Right lobe of liver (tissue), 6 donors: Measurements from ENCODE around the gene TM4SF18. TPM values are rescaled to one million over a fixed set of nuclear protein-coding genes. Genes with fewer than 3 reads are reported as not detected.

Experiments
- ATAC-seq, 4 donors: fragments of 200-7000 bp; cut with Tn5 transposase; one replicate each; pipeline ENCODE4 v1.9.1; 2020; ENCODE audit warnings: mild to moderate bottlenecking in 4 of 4, moderate library complexity in 4 of 4
- DNase-seq, 3 donors: peaks; one replicate each; pipeline ENCODE4 v3.0.0-alpha.2; 2020
- H3K27ac ChIP-seq, 3 donors: fragments of 200-600 bp; one replicate each; pipeline ENCODE4 v1.8.0; 2022
- H3K27me3 ChIP-seq, 2 donors: fragments of 200-600 bp; one replicate each; pipeline ENCODE4 v1.8.0; 2022
- H3K36me3 ChIP-seq, 4 donors: fragments of 200-600 bp; sonication (generic) in 1 of 4; one replicate each; pipeline versions ENCODE4 v1.5.1 to v1.8.0; 2017 to 2022; ENCODE audit warnings: control low read depth in 1 of 4
- H3K4me1 ChIP-seq, 4 donors: fragments of 200-600 bp; sonication (generic) in 1 of 4; one replicate each; pipeline versions ENCODE4 v1.5.1 to v1.8.0; 2017 to 2022; ENCODE audit warnings: control low read depth in 1 of 4
- H3K4me3 ChIP-seq, 3 donors: fragments of 200-600 bp; one replicate each; pipeline ENCODE4 v1.8.0; 2022
- H3K9me3 ChIP-seq, 4 donors: fragments of 200-600 bp; sonication (generic) in 1 of 4; one replicate each; pipeline versions ENCODE4 v1.5.1 to v1.8.0; 2017 to 2022; ENCODE audit warnings: control low read depth in 1 of 4
- CTCF ChIP-seq, 4 donors: fragments of 200-600 bp in 3 of 4; fragments of 450-650 bp in 1 of 4; IDR thresholded peaks; one replicate each; pipeline versions ENCODE4 v1.5.1 to v1.8.0; 2016 to 2022; ENCODE audit warnings: antibody characterized with exemption in 4 of 4, mild to moderate bottlenecking in 2 of 4
- POLR2A ChIP-seq: fragments of 450-650 bp; IDR thresholded peaks from one replicate; pipeline ENCODE4 v1.6.1; 2017; ENCODE audit warnings: antibody characterized with exemption, mild to moderate bottlenecking
- WGBS: methylation state at CpG from one replicate; pipeline ENCODE4 v1.1.6; 2018; ENCODE audit warnings: low coverage, low lambda C conversion rate; ENCODE audit not compliant: insufficient coverage; ENCODE audit errors: missing lambda C conversion rate; 5-methylcytosine and 5-hydroxymethylcytosine counted together
- intact Hi-C, 2 donors: fragments of 100-400 bp; cut with DNase I; formaldehyde crosslinking; loops; one replicate each; pipeline versions ENCODE4 v1.11.2 to v1.14.1; 2022
- total RNA-seq, 6 experiments: library from RNA; depleted of rRNA in 2 of 6; stranded (reverse); fragments of >200 nt in 2 of 6; fragmentation: NEBNext Ultra II Directional in 3 of 6; extraction: Animal tissue kit (Norgen Biotek cat#: 25700) in 3 of 6; gene quantifications; one replicate each; pipeline versions ENCODE4 v1.1.0 to v1.2.4, GENCODE V29; 2016 to 2023
- donor health status: DM: no; HTN: yes; CAD: no.
- donor health status: DM: no; HTN: no; CAD: no.
- donor health status: DM: no; HTN: no; CAD: no.
- donor health status: DM: no; HTN: yes; CAD: no.
- donor health status: DM: no; HTN: yes; CAD: no.

The TM4SF18 gene
- total RNA-seq, 6 experiments from 2014 or later: 1.8 to 4.6 (median 3.1) TPM

- TF ChIP-seq CTCF (IDR thresholded peaks at IDR 0.05): no peak
- no peak for TF ChIP-seq POLR2A
- Histone ChIP-seq H3K36me3 (no peaks in the 10 kb centered on the region), H3K27ac (no peak overlapping the region), H3K9me3 (no peaks in the 10 kb centered on the region), H3K27me3 (no peaks in the 10 kb centered on the region), H3K4me1 (no peaks in the 10 kb centered on the region), H3K4me3 (no peak overlapping the region)
- DNase-seq (no peak), ATAC-seq (no peak)
- WGBS: 83% methylated on average over 2 of the region's 2 CpGs
- intact Hi-C loops: no loop called here
Measured at GRCh38 chr3:149363053-149363452, 29.6 kb upstream of the TM4SF18 start.

- intact Hi-C loops: no loop called here
- no peak for TF ChIP-seq CTCF (IDR thresholded peaks at IDR 0.05)
- no peak for TF ChIP-seq POLR2A
- ATAC-seq: no peak
- H3K9me3 ChIP-seq: no peaks in the 10 kb centered on the region
- H3K27ac ChIP-seq: no peak overlapping the region
- no peak overlapping the region for H3K4me3 ChIP-seq
- no peak for DNase-seq
- no peaks in the 10 kb centered on the region for H3K4me1 ChIP-seq
- H3K27me3 ChIP-seq: no peaks in the 10 kb centered on the region
- no peaks in the 10 kb centered on the region for H3K36me3 ChIP-seq
- 76% methylated on average over 4 of the region's 5 CpGs for WGBS
Measured at GRCh38 chr3:149362366-149362765, 28.9 kb upstream of the TM4SF18 start.

- H3K4me1 ChIP-seq: peaks cover 0 to 5% (median 0%) of the 10 kb centered on the region in 4 donors
- no peak overlapping the region for H3K4me3 ChIP-seq
- H3K27me3 ChIP-seq: no peaks in the 10 kb centered on the region
- DNase-seq (no peak), ATAC-seq (no peak)
- H3K27ac ChIP-seq: no peak overlapping the region
- no peaks in the 10 kb centered on the region for H3K9me3 ChIP-seq
- TF ChIP-seq CTCF (IDR thresholded peaks at IDR 0.05) (no peak), POLR2A (no peak)
- H3K36me3 ChIP-seq: no peaks in the 10 kb centered on the region
- intact Hi-C loops: loop anchor here in 1 of 2 donors (10.0 kb wide), 1 partner anchor 128 kb away; no protein-coding TSS in a partner anchor
- WGBS: 91% methylated on average over 3 of the region's 4 CpGs
Measured at GRCh38 chr3:149356630-149357029, 23.2 kb upstream of the TM4SF18 start.

- H3K9me3 ChIP-seq: no peaks in the 10 kb centered on the region
- H3K27me3 ChIP-seq: no peaks in the 10 kb centered on the region
- H3K27ac ChIP-seq: no peak overlapping the region
- DNase-seq (no peak), ATAC-seq (no peak)
- H3K36me3 ChIP-seq: no peaks in the 10 kb centered on the region
- no peak overlapping the region for H3K4me3 ChIP-seq
- intact Hi-C loops: loop anchor here in 1 of 2 donors (10.0 kb wide), 1 partner anchor 129 kb away; no protein-coding TSS in a partner anchor
- TF ChIP-seq CTCF (IDR thresholded peaks at IDR 0.05) (no peak), POLR2A (no peak)
- H3K4me1 ChIP-seq: peaks cover 0 to 5% (median 0%) of the 10 kb centered on the region in 4 donors
- WGBS: 67% methylated on average over 6 of the region's 6 CpGs
Measured at GRCh38 chr3:149356044-149356592, 22.7 kb upstream of the TM4SF18 start.
